ENCODE results near the gene GPRC5A.

Gene GPRC5A

DNA sequence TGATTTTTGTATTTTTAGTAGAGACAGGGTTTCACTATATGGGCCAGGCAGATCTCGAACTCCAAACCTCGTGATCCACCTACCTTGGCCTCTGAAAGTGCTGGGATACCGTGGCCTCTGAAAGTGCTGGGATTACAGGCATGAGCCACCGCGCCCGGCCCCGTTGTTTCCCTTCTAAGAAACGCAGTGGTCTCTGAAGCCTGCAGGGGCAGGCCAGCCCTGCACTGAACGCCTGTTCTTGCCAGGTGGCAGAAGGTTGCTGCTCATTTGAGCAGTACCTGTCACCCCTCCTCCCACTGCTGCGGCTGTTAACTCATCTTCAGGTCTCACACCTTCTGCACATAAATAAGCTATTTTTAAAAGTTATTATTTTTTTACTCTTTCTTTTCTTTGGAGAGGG lies 24.3 kb downstream of the GPRC5A start:
- no peak for FAIRE-seq

DNA sequence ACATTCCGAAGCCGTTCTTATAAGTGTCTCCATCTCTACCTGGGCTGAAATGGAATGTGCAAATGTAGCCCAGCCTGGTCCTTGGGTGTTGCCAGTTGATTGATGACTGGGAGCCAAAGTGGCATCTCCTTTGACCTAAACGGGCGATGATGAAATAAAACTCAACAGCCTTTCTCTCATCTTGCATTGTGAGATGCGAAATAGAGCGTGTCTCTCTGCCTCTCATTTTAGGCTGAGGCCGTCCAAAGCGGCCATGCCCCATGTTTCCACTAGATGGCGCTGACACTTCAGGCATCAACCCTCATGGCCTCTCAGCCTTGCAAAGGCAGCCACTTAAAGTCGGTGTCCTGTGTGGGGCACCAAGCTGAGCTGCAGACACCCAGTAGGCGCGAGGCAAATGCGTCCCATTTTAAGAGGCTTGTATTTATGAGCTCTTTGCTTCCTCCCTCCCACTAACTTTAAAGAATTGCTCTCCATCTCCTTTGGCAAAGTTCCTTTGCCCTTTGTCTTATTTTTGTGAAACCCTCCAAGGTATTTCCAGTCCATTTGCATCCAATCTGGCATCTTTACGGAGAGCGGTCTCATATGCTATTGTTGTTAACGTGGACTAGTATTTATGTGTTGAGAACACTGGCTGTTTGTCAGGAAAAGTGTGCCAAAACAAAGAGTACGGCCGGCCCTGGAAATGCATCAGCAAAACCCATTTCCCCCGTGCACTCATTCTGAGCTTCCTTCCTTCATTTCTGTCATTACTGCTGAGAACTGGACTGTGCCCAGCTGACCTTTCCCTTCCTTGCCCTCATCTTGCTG lies 25.0 kb downstream of the GPRC5A start:
- FAIRE-seq = peak; percentile 65

- no peak for FAIRE-seq
Observed at GRCh38 chr12:12917517-12917916, 26.2 kb downstream of the GPRC5A start.

- FAIRE-seq = no peak
Observed at GRCh38 chr12:12918781-12919389, 27.5 kb downstream of the GPRC5A start.

- FAIRE-seq = no peak
Observed at GRCh38 chr12:12919666-12920435, 28.5 kb downstream of the GPRC5A start.

GRCh38 chr12:12922191-12922616 lies 30.8 kb downstream of the GPRC5A start:
- no peak for FAIRE-seq

- FAIRE-seq = no peak
Observed at GRCh38 chr12:12922978-12923377, 31.6 kb downstream of the GPRC5A start.

DNA sequence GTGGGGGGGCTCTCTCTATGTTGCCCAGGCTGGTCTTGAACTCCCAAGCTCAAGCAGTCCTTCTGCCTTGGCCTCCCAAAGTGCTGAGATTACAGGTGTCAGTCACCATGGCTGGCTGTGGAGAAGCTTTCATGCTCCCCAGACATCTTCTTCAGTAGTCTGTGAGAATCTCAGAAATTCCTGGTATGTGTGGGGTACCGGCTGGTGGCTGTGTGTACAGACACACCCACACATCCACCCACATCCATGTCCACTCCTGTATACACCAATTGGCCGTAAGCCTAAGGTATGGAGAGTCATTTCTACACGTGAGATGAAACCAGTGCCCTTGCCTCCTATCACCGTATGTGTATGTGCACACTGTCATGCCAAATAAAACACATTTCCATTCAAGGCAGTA lies 32.8 kb downstream of the GPRC5A start:
- no peak for FAIRE-seq

DNA sequence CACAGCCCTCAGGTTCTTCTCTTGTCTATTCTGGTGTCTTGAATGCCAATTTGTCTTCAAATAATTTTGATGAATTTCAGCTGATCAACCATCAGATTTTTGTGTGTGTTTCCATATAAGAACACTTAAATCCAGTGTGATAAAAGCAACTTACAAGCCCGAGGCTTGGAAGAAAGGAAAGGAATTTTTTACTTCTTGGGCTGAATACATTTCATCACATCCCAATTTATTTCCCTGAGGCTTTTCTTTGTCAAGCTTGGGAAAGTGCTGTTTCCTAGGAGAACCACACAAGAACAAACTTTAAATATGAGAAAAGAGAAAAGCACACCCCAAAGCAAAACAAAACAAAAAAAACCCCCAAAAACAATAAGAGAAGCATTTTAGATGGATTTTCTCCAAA lies 34.0 kb downstream of the GPRC5A start:
- FAIRE-seq = no peak

DNA sequence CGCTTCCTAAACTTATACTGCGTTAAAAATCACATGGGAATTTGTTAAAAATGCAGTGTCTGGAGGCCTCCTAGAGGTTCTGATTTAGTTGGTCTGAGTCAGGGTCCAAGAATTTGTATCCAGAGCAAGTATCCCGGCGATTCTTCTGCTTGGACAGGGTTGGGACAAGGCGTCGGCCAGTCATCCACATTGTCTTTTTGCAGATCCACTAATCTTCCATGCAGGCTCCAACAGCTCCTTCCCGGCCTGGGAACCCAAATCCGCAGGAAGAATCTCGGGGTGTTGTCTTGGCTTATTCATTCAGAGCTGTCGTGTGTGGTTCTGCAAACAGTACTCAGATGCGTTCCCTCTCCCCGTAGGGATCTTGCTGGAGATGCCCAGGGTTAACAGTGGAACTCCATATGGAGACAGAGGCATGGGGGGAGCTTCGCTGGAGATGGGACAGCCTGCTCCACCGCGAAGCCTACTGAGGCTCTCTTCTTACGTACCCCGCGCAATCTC lies 35.3 kb downstream of the GPRC5A start:
- FAIRE-seq = no peak

DNA sequence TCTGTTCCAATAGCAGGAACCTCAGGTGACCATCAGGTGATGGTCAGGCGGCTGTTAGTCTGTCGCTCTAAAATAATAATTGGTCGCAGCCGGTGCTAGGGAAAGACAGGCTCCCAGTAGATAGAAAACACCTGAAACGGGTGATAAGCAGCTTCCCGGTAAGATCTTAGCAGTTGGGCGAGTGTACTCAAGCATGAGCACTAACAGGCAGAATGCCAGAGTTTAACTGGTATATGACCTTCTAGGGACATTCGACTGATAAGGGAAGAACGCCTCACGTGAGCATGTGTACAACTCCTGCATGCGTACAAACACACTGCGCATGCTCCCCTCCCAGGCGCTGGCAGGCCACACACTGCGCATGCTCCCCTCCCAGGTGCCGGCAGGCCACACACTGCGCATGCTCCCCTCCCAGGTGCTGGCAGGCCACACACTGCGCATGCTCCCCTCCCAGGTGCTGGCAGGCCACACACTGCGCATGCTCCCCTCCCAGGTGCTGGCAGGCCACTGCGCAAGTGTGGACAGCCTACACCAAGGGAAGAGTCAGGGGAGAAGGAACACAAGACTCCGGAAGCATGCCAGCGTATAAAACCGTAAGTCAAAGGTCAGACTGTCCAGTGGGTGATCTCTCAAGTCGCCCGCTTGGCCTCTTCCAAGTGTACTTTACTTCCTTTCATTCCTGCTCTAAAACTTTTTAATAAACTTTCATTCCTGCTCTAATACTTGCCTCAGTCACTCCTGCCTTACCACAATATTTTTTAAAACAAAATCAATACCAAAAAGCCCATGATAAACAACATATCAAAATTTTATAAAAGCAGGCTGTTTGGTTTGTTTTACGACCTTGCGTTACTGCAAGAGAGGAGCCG lies 36.1 kb downstream of the GPRC5A start:
- FAIRE-seq = no peak

DNA sequence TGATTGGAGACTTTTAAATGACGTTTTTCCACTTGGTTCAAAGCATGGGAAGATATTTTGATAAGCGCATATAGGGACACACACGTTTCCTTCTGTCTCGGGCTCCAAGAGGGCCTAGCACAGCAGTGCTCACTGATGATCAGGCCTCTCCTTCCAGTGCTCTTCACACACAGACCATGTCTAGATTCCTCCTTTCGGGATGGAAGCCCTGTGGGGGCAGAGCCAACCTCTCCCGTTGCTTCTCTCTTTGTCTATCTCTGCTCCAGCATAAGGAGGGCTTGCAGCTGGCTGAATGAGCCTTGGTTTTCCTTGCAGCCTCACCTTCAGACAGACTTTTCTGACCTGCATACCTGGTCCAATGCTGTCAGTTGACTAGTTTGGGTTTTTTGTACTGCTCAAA lies 38.3 kb downstream of the GPRC5A start:
- no peak for FAIRE-seq

DNA sequence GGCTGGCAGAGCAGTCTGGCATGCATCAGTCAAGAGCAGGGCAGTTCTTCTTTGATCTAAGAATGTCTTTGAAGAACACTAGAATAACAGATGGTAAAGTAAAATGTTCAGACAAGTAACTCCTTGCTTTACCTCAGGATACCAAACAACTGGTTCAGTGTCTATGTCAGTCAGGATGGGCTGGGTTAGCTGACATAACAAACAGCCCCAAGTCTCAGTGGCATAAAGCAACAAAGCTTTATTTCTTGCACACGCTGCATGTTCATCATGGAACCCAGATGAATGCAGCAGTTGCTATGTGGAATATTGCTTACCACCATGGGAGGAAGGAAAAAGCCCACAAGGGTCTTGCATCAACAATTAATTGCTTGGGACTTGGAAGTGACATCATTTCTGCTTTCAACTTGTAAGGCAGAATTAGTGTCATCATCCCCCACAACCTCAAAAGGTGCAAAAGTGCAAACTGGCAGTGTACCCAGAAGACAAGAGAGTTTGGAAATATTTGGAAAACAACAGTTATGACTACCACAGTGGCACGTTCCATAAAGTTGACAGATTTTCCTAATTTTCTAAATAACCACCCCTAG lies 39.4 kb downstream of the GPRC5A start:
- FAIRE-seq = no peak

DNA sequence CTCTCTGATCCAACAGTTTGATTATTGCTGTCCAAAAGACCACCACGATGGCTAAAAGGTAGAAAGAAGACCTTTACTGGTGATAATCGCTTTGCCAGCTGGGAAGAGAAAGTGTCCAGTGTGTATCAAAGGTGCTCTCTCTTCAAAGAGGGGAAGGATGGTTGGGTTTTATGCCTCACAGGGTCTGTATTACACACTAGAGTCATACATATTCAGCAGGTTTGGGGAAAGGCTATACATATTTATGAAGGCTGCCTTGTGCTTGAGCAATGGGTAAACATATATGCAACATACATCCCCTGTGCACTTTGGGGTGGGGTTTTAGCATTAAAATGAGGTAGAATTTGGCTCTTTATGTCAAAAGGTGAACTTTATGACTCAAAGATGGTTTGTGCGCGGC lies 42.4 kb downstream of the GPRC5A start:
- FAIRE-seq = no peak

DNA sequence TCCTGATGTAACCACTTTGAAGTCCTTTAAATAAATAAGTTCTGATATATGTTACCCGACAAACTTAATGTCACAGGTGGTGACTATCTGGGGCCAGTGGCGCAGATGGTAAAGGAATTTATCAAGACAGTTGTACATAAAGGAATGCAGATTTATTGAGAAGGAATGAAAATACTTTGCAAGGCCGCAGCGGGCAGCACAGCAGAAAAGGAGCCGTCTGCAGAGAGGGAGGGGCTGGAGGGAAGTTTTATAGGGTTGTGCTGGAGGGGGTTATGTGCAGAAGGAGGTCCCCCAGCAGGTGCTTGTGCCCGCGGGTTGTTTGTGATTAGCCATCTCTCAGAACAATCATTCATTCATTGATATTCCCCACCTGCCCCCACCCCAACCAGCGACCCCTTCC lies 43.2 kb downstream of the GPRC5A start:
- no peak for FAIRE-seq

DNA sequence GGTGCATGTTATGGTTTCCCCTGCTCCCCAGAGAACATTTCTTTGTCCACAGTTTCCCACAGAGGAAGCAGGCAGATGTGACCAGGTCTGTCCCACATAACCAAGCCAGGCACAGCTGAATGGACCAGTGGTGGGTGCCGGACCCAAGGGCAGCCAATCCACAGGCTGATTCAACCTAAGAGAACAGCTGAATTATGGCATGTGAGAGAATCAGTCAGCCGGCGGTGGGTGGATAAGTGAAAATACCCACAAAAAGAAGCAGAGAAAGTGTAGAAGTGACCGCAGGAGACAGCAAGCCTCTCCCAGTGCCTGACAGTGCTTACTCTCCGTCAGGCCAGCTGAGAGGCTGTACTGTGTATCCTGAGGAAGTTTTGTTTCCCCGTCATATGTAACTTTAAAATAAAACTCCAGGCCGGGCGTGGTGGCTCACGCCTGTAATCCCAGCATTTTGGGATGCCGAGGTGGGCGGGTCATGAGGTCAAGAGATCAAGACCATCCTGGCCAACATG lies 45.7 kb downstream of the GPRC5A start:
- FAIRE-seq = no peak

DNA sequence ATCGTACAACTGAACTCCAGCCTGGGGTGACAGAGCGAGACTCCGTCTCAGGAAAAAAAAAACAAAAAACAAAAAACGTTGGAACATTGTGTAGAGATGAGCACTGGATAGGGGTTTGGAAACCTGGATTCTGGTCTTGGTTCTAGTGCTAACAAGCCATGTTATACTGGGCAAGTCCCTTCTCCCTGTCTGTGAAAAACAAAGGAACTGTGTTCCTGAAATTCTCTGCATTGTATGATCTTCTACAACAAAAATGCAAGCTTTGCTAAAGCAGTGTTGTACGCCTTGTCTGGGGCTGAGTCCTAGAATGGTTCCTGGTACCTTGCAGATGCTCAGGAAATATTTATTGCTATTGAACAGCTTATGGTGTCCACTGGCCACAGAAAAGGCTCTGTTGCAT lies 47.2 kb downstream of the GPRC5A start:
- no peak for FAIRE-seq

DNA sequence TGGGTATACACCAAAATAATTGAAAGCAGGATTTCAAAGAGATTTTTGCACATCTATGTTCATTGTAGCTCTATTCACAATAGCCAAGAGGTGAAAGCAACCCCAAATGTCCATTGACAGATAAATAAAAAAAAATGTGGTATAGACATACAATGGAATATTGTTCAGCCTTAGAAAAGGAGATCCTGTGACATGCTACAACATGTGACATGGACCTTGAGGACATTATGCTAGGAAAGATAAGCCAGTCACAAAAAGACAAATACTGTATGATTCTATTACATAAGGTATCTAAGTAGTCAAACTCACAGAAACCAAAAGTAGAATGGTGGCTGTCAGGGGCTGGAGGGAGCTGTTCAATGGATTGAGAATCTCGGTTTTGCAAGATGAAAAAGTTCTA lies 48.5 kb downstream of the GPRC5A start:
- FAIRE-seq = no peak

DNA sequence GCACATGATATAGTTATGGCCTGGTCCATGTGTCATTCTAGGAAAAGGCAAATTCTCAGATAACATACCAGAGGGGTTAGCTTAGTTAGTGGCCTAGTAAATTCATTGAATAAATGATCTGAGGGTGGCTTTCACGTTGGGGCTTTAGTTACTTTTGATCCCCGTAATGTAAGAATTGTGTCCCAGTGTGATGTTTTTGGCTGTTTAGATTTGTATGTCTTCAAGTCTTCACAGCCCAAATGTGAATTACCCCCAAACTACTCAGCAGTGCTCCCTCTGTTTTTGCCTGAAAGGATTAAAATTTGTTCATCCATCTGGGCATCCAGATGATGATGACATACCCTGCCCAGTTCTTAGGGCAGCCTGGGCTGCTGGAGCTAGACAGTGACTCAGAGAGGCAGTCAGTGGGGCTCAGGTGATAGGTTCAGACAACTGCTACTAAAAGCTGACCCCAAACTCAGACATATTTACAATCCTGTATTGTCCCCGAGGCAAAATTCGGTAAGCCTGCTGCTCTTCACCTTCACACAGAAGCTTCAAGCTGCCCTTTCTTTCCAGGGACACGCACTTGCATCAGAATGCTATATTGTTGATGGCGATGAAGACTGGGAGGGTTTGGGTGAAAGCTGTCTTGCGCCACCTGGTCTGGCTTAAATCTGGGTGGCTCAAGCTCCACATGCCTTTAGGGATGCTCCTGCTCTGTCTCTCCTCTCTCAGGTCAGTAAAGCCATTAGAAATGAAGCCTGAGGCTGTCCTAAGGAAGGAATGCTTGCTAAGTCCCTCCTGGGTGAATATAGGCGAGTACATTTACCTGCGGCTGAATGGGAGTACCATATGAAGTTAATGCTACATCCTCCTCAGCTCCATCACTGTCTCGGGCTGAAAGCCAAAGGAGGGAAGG lies 50.3 kb downstream of the GPRC5A start:
- no peak for FAIRE-seq

- no peak for FAIRE-seq
Observed at GRCh38 chr12:12943586-12944260, 52.4 kb downstream of the GPRC5A start.
